Neuron (in vitro differentiated cells): ENCODE measurements around the gene ZC3HAV1.
"Not testable (repeated sequence)": the region's sequence is repeated elsewhere in the genome, so short reads cannot be mapped to it uniquely, and the experiment has no call there.

Experiments
- H2AFZ ChIP-seq: one replicate; pipeline ENCODE4 v1.6.1; 2013; ENCODE audit warnings: low read depth, mild to moderate bottlenecking, inconsistent platforms, low read length, moderate library complexity
- H3K27me3 ChIP-seq: one replicate; pipeline ENCODE4 v1.6.1; 2013; ENCODE audit warnings: low read length; ENCODE audit not compliant: insufficient read depth
- H3K36me3 ChIP-seq: one replicate; pipeline ENCODE4 v1.6.1; 2013; ENCODE audit warnings: low read length; ENCODE audit not compliant: insufficient read depth
- H3K4me1 ChIP-seq: one replicate; pipeline ENCODE4 v1.6.1; 2013; ENCODE audit warnings: low read length; ENCODE audit not compliant: insufficient read depth
- H3K4me3 ChIP-seq: 2 replicates; pipeline ENCODE4 v1.5.1; 2013; ENCODE audit warnings: mild to moderate bottlenecking, low read length, moderate library complexity
- H3K9me3 ChIP-seq: one replicate; pipeline ENCODE4 v1.6.1; 2013; ENCODE audit warnings: low read length

ZC3HAV1 gene

GRCh38 chr7:139034855-139035585 lies 74.5 kb downstream of the ZC3HAV1 start:
- Histone ChIP-seq H3K9me3 (peaks cover 2% of the 10 kb centered on the region), H3K36me3 (no peaks in the 10 kb centered on the region), H2AFZ (no peak overlapping the region), H3K4me1 (no peaks in the 10 kb centered on the region), H3K4me3 (no peak overlapping the region), H3K27me3 (peaks cover 12% of the 10 kb centered on the region)

- no peak overlapping the region for H3K4me3 ChIP-seq
- no peak overlapping the region for H2AFZ ChIP-seq
- H3K27me3 ChIP-seq: peaks cover 12% of the 10 kb centered on the region
- no peaks in the 10 kb centered on the region for H3K36me3 ChIP-seq
- peaks cover 2% of the 10 kb centered on the region for H3K9me3 ChIP-seq
- no peaks in the 10 kb centered on the region for H3K4me1 ChIP-seq
These were observed 75.2 kb downstream of the ZC3HAV1 start for GRCh38 chr7:139034336-139034735.

GRCh38 chr7:139033346-139034114 lies 76.0 kb downstream of the ZC3HAV1 start:
- no peaks in the 10 kb centered on the region for H3K36me3 ChIP-seq

GRCh38 chr7:139032473-139032872 lies 77.0 kb downstream of the ZC3HAV1 start:
- H3K4me1 ChIP-seq: no peaks in the 10 kb centered on the region
- no peak overlapping the region for H2AFZ ChIP-seq
- no peak overlapping the region for H3K4me3 ChIP-seq
- H3K36me3 ChIP-seq: no peaks in the 10 kb centered on the region
- peaks cover 12% of the 10 kb centered on the region for H3K27me3 ChIP-seq
- H3K9me3 ChIP-seq: peaks cover 2% of the 10 kb centered on the region

More at GRCh38 chr7:139033346-139034114, 76.0 kb downstream of the ZC3HAV1 start:
- Histone ChIP-seq H3K27me3 (peaks cover 12% of the 10 kb centered on the region), H2AFZ (no peak overlapping the region), H3K4me1 (no peaks in the 10 kb centered on the region), H3K4me3 (no peak overlapping the region), H3K9me3 (peaks cover 2% of the 10 kb centered on the region)

- Histone ChIP-seq H3K4me3 (no peak overlapping the region), H2AFZ (no peak overlapping the region), H3K27me3 (peaks cover 6% of the 10 kb centered on the region), H3K4me1 (no peaks in the 10 kb centered on the region), H3K36me3 (no peaks in the 10 kb centered on the region), H3K9me3 (peaks cover 2% of the 10 kb centered on the region)
These were observed 80.2 kb downstream of the ZC3HAV1 start for GRCh38 chr7:139029353-139029752.

- H3K4me3 ChIP-seq: no peak overlapping the region
- H3K9me3 ChIP-seq: no peaks in the 10 kb centered on the region
- no peaks in the 10 kb centered on the region for H3K36me3 ChIP-seq
- H3K4me1 ChIP-seq: no peaks in the 10 kb centered on the region
- no peak overlapping the region for H2AFZ ChIP-seq
- no peaks in the 10 kb centered on the region for H3K27me3 ChIP-seq
These were observed 83.0 kb downstream of the ZC3HAV1 start for GRCh38 chr7:139026551-139026950.

GRCh38 chr7:139025861-139026260 lies 83.7 kb downstream of the ZC3HAV1 start:
- not testable (repeated sequence) for H3K4me1 ChIP-seq

GRCh38 chr7:139023076-139023475 lies 86.4 kb downstream of the ZC3HAV1 start:
- H2AFZ ChIP-seq: no peak overlapping the region
- no peaks in the 10 kb centered on the region for H3K27me3 ChIP-seq
- no peak overlapping the region for H3K4me3 ChIP-seq
- no peaks in the 10 kb centered on the region for H3K36me3 ChIP-seq
- no peaks in the 10 kb centered on the region for H3K9me3 ChIP-seq
- no peaks in the 10 kb centered on the region for H3K4me1 ChIP-seq

More at GRCh38 chr7:139025861-139026260, 83.7 kb downstream of the ZC3HAV1 start:
- H3K9me3 ChIP-seq, H3K36me3 ChIP-seq, H2AFZ ChIP-seq, H3K27me3 ChIP-seq, H3K4me3 ChIP-seq: not testable (repeated sequence)

GRCh38 chr7:139022286-139022685 lies 87.2 kb downstream of the ZC3HAV1 start:
- Histone ChIP-seq H3K4me3 (no peak overlapping the region), H3K27me3 (no peaks in the 10 kb centered on the region), H3K9me3 (no peaks in the 10 kb centered on the region), H3K36me3 (no peaks in the 10 kb centered on the region), H3K4me1 (no peaks in the 10 kb centered on the region), H2AFZ (no peak overlapping the region)

GRCh38 chr7:139018910-139019309 lies 90.6 kb downstream of the ZC3HAV1 start:
- Histone ChIP-seq H3K4me3 (no peak overlapping the region), H3K9me3 (no peaks in the 10 kb centered on the region), H3K27me3 (no peaks in the 10 kb centered on the region), H3K4me1 (no peaks in the 10 kb centered on the region), H2AFZ (no peak overlapping the region), H3K36me3 (no peaks in the 10 kb centered on the region)

- H3K27me3 ChIP-seq: no peaks in the 10 kb centered on the region
- H3K9me3 ChIP-seq: no peaks in the 10 kb centered on the region
- H3K4me1 ChIP-seq: no peaks in the 10 kb centered on the region
- no peaks in the 10 kb centered on the region for H3K36me3 ChIP-seq
- no peak overlapping the region for H2AFZ ChIP-seq
- H3K4me3 ChIP-seq: no peak overlapping the region
These were observed 92.5 kb downstream of the ZC3HAV1 start for GRCh38 chr7:139016931-139017511.

- Histone ChIP-seq H3K4me1 (no peaks in the 10 kb centered on the region), H3K36me3 (no peaks in the 10 kb centered on the region), H2AFZ (no peak overlapping the region), H3K9me3 (no peaks in the 10 kb centered on the region), H3K4me3 (no peak overlapping the region), H3K27me3 (no peaks in the 10 kb centered on the region)
These were observed 98.1 kb downstream of the ZC3HAV1 start for GRCh38 chr7:139011373-139011772.

GRCh38 chr7:139004321-139005090 lies 105.0 kb downstream of the ZC3HAV1 start:
- H3K36me3 ChIP-seq: no peaks in the 10 kb centered on the region
- no peaks in the 10 kb centered on the region for H3K27me3 ChIP-seq
- H3K9me3 ChIP-seq: no peaks in the 10 kb centered on the region
- H3K4me3 ChIP-seq: no peak overlapping the region
- H2AFZ ChIP-seq: no peak overlapping the region
- no peaks in the 10 kb centered on the region for H3K4me1 ChIP-seq
